Ammon's horn (tissue), 1 donor: ENCODE results near the gene HSD11B1L.
A peak's percentile ranks its signal among the peaks of the same experiment; 100 is the strongest.
"Not testable (repeated sequence)": the region's sequence is repeated elsewhere in the genome, so short reads cannot be mapped to it uniquely, and the experiment has no call there.

Experiments
- DNase-seq: peaks from one replicate; pipeline ENCODE4 v3.0.0-alpha.2; 2016; ENCODE audit warnings: low spot score

HSD11B1L gene

DNA sequence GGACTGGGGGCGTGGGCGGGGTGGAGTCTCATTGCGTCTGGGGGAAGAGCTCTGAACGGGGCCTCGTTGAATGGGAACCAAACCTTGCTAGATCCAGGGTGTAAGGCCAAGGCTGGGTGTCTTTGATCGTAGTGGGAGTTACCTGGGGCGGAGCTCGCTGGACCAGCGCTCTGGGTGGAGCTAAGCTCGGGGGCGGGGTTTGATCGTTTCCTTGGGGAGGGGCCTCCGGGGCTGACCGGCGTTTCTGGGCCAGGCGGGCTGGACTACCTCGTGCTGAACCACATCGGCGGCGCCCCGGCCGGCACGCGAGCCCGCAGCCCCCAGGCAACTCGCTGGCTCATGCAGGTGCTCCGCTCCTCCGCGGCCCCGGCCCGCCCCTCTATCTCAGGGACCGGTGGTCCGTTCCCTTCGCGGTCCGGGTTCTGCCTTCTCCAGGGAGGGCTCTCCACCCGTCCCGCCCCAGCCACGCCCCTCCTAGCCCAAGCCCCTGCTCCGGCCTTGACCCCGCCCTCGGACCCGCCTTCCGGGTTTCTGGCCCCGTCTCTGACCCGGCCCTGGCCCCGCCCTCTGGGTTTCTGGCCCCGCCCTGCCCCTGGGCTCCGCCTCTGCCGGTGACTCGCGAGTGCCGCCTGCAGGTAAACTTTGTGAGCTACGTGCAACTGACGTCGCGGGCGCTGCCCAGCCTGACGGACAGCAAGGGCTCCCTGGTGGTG, 6.0 kb downstream of the HSD11B1L start:
- peak; percentile 91 for DNase-seq

DNA sequence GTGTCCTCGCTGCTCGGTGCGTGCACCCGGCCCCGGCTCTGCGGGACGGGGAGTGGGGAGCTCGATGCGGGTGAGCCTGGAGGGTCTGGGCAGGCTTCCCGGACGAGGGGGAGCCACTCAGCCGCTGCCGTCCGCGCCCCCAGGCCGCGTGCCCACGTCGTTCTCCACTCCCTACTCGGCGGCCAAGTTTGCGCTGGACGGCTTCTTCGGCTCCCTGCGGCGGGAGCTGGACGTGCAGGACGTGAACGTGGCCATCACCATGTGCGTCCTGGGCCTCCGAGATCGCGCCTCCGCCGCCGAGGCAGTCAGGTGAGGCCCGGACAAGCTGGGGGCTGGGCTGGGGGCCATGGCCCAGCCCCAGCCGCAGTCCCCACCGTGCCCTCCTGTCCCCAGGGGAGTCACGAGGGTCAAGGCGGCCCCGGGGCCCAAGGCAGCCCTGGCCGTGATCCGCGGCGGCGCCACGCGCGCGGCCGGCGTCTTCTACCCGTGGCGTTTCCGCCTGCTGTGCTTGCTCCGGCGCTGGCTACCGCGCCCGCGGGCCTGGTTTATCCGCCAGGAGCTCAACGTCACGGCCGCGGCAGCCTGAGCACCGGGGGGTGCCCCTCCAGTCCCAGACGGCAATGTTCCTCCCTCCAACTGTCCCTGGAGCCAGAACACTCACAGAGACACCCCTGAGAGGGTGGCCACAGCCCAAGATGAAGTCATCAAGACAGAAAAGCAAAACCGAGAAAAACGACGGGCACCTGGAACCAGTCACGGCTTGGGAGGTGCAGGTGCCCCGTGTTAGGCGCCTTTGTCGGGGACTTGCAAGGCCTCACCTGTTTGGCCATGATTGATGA, 6.8 kb downstream of the HSD11B1L start:
- no peak for DNase-seq

DNA sequence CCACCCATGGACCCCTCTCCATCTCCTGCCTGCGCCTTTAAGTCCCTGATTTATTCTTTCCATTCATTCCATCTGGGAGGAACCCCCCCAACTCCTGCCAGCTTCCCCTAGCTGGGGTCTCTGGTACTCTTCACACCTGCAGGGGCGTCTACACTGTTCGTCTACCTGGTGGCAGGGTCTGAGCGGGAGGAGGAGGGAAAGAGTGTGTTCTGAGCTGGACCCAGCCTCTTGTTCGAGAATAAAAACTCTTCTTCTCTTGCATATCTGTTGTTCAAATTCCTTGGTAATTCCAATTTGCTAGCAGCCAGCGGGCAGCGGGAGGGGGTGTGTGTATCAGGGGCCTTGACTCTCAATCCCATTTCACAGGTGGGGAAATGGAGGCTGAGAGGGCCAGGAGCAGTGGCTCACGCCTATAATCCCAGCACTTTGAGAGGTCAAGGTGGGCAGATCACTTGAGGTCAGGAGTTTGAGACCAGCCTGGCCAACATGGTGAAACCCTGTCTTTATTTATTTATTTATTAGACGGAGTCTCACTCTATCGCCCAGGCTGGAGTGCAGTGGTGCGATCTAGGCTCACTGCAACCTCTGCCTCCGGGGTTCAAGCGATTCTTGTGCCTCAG, 7.5 kb downstream of the HSD11B1L start:
- not testable (repeated sequence) for DNase-seq

DNA sequence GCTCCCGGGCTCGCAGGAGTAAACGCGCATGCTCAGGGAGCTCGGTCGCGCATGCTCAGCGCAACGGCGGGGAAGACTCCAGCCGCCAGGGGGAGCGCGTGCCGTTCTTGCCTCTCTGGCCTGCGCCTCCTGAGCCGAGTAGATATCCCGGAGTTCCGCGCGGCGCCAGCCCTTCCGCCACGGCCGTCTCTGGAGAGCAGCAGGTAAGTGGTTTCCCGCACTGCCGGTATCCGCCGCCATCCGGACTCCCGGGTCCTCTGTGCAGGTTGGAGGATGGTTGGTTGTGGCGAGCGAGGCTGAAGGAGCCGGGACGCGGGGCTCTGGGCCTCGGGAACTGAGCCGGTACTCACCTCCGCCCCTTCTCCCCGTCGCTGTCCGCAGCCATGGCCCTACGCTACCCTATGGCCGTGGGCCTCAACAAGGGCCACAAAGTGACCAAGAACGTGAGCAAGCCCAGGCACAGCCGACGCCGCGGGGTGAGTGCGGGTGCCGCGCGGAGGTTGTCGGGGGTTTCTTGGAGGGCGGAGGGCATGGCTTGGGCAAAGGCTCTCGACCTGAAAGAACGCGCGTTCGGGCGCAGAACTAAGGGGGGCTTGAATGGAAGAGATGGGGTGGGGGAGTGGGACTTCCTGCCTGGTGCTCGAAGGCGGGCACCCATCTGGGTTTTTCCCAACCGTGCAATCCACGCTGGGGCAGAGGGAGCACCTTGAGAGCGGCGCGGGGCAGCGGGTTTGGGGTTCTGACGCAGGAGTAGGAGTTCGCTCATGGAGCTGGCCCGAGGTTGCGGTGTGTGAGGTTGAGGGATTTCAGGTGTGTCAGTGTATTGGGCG, 9.5 kb downstream of the HSD11B1L start, which contains the start of gene RPL36:
RPL36 (plus strand) TSS at position 171 of the 830 bp plus-strand sequence; CDS start at position 384, 213 bp downstream.
- DNase-seq, result peak; percentile 96

DNA sequence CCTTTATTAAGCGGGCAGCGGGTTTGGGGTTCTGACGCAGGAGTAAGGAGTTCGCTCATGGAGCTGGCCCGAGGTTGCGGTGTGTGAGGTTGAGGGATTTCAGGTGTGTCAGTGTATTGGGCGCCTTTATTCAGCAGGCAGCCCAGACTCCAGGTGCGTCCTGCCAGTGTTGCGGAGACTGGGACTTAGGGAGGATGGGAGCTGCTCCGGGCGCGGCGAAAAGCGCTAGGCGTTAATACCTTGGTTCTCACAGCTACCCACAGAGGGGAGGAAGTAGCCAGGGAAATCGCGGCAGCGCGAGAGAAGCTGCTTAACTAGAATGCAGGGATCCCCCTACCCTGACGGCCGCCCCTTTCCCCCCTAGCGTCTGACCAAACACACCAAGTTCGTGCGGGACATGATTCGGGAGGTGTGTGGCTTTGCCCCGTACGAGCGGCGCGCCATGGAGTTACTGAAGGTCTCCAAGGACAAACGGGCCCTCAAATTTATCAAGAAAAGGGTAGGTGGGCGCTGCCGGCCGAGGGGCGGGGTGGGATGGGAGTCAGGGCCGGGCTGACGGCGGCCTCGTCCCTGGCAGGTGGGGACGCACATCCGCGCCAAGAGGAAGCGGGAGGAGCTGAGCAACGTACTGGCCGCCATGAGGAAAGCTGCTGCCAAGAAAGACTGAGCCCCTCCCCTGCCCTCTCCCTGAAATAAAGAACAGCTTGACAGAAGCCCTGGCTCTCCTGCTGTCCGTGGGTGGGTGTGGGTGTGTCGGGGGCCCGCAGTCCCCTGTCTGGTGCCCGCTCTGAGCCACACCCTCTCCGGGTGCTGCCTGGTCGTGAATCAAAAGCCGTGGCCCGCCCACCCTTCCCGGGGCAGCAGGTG, 10.4 kb downstream of the HSD11B1L start:
- peak; percentile 52 for DNase-seq

DNA sequence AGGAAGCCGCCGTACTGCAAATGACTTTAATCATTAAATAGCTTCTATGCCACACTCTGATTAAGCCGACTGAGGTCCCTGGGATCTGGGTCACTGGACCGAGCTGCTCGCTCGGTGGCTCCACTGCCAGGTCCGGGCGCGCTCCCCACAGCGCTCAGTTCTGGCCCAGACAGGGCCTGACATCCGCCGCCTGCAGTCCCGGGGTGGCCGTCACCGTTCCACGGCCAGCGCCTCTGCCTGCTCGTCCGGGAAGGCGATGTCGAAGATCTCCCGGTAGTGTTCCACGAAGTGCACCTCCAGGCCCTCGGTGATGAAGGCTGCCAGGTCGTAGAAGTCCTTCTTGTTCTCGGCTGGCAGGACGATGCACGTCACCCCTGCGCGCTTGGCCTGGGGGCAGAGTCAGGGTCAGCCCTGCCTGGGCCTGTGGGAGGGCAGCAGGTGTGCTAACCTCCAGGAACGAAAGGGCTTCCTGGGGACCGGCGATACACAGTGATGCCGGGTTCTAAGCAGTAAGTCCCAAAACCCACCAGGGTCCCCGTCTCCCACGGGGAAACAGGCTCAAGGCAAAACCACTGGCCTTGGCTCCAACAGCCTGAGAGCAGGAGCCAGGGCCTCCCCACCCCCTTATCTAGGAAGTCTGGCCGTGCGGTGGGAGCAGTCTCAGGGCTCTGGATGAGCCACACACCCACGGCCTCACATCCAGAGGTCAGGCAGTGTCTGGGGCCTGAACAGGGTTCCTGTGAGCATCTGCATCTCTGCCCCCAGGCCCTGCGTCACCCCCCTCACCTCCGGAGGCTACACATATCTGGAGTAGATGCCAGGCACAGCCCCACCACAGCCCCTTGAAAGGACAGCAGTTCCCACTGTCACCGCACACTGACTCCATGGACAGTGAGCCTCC, 11.2 kb downstream of the HSD11B1L start:
- no peak for DNase-seq

DNA sequence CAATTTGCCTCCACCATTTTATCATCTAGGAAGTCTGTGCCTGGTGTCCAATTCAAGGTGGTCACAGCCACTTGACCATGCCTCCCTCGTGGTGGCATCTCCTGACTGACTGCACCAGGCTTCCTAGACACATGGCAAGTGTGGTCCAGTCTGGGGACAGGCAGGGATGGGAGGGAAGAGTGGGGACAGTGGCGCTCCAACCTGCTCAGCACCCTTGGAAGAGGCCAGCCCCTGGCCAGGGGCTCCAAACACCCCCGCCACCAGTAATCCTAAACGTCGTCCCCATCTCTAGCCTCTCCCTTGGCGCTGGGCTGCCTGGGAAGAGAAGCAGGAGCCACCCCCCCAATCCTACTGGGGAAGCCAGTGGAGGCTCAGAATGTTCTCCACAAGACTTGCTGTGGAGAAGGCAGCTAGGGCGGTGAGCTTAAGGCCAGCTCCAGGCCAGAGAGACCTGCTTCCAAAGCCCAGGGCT, 11.9 kb downstream of the HSD11B1L start:
- DNase-seq, result no peak

DNA sequence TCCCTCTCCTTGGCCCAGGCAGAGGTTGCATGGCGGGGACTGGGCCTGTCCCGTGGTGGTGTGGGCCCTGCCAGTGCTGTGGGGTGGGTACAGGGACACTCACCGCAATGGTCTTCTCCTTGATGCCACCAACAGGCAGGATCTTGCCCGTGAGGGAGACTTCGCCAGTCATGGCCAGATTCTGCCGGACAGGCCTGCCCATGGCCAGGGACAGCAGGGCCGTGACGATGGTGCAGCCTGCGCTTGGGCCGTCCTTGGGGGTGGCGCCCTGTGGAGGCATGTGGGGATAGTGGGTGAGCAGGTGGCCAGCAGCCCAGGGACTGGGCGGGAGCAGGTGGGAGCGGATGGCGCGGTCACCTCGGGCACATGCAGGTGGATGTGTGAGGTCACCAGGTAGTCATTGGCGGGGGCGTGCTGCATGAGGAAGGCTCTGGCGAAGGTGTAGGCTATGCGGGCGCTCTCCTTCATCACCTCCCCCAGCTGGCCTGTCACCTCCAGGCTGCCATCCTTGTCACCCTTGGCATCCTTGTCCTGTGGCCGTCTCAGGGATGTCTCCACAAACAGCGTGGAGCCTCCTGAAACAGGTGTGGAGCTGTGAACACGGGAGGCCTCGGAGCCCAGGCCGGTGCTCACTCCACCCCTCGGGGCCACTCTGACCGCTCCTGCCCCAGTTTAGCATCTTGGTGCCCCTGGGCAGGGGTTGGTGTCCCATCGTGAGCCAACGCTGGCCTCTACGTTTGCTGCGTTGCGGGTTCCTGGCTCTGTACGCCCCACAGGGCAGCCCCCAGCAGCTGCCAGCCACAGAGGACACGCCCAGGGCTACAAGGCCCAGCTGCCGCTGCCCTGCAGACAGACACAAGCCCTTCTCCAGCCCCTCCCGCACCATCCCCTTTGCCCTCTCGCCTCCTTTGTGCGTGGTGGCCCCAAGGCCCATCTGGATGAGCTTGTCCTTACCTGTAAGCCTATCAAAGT, 12.7 kb downstream of the HSD11B1L start:
- no peak for DNase-seq

DNA sequence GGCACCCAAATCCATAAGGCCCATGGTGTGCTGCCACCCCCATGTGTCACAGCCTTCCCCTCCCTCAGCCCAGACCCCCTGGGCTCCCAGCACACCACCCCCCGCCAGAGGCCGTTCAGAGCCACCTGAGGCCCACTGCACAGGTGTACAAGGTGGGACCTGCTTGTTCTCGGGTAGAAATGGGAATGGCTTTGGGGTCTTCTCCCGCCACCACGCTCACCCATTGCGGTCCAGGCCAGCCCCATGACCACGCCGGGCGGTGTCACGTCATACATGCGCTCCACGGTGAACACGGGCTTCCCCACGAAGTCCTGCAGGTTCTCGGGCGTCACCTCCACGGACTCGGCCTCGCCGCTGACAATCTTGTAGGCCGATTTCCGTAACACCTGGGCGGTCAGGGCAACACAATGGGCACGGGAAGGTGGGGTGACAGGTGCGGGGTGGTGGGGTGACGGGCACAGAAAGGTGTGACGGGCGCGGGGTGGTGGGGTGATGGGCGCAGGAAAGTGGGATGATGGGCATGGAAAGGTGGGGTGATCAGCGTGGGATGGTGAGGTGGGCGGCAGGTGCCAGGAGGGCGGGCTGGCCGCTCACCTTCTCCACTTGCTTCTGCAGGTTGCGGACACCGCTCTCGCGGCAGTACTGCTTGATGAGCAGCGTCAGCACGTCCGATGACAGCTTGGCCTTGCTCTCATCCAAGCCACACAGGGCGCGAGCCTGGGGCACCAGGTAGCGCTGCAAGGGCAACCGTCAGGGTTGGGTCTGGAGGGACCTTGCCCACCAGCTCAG, 13.5 kb downstream of the HSD11B1L start:
- no peak for DNase-seq

DNA sequence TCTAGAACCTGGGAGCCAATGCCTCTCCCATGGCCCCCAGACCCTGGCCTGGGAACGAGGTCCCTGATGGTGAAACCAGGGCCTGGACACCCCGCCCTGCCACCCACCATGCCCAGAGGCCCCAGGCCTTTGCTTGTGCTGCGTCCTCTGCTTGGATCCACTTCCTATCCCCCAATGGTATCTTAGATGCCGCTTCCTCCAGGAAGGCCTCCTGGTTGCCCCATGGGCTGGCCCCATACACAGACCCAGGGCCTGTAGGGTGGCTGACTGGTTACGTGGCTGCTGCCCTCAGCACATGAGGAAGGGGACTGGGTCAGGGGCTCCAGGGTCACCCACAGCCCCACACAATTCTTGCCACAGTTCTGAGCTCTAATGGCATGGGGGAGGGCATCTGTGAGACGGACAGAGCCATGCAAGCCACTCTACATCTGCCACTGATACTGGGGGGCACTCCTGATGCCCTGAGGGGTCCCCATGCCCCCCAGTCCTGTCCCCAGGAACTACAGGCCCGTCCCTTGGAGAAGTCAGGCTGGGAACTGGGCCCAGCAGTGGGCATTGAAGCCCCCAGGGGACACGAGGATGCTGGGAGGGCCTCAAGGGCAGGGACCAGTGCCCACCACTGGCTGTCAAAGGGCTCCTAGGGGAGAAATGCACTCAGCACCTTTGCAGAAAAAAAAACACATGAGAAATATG, 14.3 kb downstream of the HSD11B1L start:
- no peak for DNase-seq

DNA sequence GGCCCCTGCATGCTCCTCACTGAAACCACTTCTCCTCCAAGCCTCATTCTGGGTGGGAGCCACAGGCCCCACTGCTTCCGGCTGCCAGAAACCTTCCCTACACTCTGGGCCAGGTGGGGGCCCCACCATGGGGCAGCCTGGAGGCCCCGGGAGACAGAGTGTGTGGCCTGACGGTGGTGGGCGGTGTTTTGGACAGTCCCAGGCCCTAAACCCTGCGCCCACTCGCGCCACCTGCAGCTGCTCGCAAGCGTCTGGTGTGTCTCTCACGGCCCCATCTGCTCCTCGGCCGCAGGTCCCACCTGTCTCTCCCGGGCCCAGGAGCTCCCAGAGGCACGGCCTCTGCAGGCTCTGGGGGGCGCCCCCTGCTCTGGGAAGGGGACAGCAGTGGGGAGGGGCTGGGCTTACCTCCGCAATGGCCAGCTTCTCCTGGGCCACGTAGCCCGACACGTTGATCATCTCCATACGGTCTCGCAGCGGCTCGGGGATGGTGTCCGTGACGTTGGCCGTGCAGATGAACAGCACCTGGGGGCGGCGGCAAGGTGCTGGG, 14.9 kb downstream of the HSD11B1L start:
- no peak for DNase-seq

DNA sequence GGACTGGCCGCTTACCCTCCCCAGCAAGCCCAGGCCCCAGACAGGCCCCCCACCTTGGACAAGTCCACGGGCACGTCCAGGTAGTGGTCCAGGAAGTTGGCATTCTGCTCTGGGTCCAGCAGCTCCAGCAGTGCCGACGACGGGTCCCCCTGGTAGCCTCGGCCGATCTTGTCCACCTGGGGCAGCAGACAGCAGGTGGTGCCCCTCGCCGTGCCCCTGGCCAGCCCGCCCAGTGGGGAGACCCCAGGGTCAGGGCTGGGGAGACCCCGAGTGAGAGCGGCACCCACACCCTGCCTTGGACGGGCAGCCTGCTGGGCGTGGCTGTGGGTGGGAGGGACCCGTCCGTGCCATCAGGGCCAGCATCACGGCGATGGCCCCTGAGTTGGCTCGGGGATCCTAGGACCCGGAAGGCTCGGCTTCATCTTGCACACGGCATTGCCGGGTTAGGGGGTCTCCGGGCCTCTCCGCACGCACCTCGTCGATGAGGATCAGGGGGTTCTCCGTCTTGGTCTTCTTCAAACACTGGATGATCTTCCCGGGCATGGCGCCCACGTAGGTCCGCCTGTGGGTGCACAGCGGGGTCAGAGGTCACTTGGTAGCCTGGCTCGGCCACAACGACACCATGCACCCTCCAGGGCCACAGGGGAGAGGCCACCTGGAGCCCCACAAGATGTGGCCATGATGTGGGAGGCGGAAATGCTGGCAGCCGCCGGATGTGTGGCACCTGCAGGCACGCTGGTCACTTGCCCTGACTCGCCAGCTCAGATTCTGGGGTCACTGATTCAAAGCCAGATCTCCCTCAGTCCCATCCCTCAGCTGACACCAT, 15.6 kb downstream of the HSD11B1L start:
- DNase-seq, result no peak

DNA sequence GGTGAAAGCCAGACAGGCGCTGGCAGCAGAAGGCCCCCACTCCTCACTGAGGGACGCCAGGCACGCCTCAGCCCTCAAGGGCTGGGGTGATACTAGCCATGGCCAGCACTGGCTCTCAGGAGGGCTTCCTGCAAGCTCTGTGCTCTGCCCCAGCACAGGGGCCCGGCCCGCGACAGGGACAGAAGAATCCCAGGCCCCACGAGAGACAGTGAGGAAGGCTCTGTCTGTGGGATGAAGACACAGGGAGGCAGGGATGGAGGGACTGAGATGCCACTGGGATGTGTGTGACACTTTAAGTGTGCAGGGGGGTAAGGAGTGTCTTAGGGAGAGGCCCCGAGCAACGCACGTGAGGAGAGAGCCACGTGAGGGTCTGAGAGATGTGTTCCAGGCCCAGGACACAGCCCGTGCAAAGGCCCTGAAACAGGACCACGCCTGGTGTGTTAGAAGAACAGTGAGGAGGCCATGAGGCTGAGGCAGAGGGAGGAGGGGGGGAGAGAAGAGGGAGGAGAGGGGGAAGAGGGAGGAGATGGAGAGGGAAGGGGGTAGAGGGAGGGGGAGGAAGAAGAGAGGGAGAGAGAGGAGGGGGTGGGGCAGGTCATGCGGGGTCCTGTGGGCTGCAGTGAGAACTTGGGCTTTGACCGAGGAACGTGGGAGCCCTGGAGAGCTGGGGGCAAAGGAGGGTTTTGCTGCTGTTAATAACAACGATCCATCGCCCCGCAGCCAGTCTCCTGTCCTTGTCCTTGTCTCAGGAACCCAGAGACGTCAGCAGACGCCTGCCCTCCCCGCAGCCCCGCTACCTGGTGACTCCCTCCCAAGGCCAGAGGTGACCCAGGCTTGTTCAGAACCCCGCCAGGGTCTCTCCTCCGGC, 16.4 kb downstream of the HSD11B1L start:
- no peak for DNase-seq

DNA sequence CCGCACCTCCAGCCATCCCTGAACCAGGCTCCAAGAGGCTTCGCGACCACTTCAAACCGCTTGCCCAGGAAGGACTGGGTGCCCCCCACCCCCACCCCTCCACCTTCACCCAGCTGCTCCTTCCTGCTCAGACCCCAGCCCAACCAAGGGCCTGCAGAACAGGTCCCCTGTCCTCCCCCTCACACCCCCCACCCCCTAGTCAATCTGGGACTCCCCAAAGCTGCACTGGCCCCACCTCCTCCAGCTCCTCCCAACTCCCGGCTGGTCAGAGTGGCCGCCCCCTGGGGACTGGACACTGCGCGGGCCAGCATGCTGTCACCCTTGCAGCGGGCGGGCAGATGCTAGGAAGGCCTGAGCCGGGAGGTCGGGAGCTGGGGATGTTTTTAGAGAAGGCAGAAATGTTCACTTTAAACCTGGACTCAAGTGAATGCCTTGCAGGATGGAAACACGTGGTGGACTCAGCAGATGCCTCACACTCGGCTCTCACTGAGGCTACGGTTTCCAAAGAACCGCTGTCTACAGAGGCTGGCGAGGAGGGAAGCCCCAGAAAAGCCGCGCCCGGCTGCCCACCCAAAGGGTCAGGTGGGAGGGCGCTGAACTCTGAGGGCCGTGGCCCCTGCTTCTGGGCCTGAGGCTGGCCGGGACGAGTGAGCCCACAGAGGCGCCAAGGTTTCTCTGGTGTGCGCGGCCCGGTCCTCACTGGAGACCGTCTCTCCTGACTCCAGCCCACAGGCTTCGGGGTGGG, 17.2 kb downstream of the HSD11B1L start:
- no peak for DNase-seq
